Measurements from ENCODE around the gene ZCCHC4. TPM values are rescaled to one million over a fixed set of nuclear protein-coding genes. Genes with fewer than 3 reads are reported as not detected.

The ZCCHC4 gene
- total RNA-seq, 4 donors from 2014 or later = 9.1 to 13.1 (median 11.1) TPM

DNA sequence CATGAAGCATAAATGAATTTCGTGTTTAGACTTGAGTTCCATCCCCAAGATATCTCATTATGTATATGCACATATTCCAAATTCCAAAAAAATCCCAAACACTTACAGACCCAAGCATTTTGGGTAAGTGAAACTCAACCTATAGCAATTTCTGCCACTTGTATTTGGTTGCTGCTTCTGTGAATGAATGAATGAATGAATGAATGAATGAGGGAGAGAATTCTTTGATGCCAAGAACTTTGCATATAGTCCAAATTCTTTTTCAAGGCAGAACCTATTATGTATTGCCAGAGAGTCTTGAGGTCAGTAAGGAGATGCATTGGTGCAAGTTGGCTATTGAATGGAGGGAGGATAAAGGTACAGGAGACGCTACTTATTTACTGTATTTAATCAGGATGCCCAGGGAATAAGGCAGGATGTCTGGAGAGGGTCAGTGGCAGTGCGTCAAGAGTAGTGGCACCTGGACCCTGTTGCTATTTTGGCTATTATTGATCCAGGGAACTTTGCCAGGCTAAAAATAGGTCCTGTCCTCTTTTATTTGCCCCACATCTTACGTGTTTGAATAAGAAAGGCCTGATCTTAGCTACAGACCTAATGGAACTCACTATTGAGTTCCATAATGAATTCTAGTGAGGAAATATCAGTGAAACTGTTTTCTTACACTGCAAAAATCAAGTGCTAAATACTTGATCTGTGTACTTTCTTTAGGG is 98.4 kb downstream of the ZCCHC4 start:
- DNase-seq (ENCODE audit: low spot score) (no peak), ATAC-seq (ENCODE audit: low FRiP score) (no peak)
- TF ChIP-seq, protein P1, sequence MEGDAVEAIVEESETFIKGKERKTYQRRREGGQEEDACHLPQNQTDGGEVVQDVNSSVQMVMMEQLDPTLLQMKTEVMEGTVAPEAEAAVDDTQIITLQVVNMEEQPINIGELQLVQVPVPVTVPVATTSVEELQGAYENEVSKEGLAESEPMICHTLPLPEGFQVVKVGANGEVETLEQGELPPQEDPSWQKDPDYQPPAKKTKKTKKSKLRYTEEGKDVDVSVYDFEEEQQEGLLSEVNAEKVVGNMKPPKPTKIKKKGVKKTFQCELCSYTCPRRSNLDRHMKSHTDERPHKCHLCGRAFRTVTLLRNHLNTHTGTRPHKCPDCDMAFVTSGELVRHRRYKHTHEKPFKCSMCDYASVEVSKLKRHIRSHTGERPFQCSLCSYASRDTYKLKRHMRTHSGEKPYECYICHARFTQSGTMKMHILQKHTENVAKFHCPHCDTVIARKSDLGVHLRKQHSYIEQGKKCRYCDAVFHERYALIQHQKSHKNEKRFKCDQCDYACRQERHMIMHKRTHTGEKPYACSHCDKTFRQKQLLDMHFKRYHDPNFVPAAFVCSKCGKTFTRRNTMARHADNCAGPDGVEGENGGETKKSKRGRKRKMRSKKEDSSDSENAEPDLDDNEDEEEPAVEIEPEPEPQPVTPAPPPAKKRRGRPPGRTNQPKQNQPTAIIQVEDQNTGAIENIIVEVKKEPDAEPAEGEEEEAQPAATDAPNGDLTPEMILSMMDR (IDR thresholded peaks at IDR 0.05) = no peak

- DNase-seq (ENCODE audit: low spot score) (no peak), ATAC-seq (ENCODE audit: low FRiP score) (no peak)
- TF ChIP-seq, protein P1 (IDR thresholded peaks at IDR 0.05) = no peak
These were observed 100.7 kb downstream of the ZCCHC4 start for GRCh38 chr4:25413261-25413660.

DNA sequence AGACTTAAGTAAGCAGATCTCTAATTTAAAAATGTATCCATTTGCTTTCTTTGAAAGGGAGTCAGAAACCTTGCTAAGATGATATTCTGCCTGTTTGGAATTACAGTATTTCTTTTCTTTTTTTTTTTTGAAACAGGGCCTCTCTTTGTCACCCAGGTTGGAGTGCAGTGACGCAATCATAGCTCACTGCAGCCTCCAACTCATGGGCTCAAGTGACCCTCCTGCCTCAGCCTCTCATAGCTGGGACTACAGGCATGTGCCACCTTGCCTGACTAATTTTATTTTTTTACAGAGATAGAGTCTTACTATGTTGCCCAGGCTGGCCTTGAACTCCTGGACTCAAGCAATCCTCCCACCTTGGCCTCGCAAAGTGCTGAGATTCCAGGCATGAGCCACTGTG is 104.4 kb downstream of the ZCCHC4 start:
- DNase-seq (ENCODE audit: low spot score) (no peak), ATAC-seq (ENCODE audit: low FRiP score) (no peak)

More for the DNA sequence above, 104.4 kb downstream of the ZCCHC4 start:
- TF ChIP-seq, protein P1 (IDR thresholded peaks at IDR 0.05) = no peak

Other genes starting within 250 kb of the ZCCHC4 start
- 1 to 10 TPM; 4.7 to 7.7 (median 6.8) TPM for gene SEPSECS, start 152.3 kb upstream of the ZCCHC4 start, total RNA-seq
- 10 to 100 TPM in 3 of 4 donors, 1 to 10 TPM in 1; 8.0 to 16.6 (median 15.0) TPM for gene PI4K2B, start 78.7 kb upstream of the ZCCHC4 start, total RNA-seq
- gene ANAPC4, start 64.5 kb downstream of the ZCCHC4 start, total RNA-seq = 10 to 100 TPM; 19.8 to 49.8 (median 27.2) TPM